ENCODE data around the gene FRMD3.

FRMD3 gene

DNA sequence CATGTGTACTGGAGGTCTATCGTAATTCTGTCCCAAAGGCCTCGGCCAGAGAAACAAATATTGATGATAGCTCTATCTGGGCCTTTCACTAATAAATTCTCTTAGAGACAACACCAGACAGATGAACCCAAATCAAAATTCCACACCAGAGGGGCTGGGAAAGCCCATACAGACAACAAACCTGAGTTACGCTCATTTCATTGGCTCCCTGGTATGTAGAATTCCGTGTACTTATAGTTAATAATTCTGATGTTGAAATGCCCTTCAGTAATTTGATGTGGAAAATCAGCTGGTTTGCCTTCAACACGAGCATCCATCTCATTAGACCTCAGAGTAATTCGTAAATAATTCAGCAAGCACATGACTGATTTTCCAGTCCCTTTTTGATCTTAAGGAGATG, 53.2 kb downstream of the FRMD3 start:
- Histone ChIP-seq H3K4me1 (ENCODE audit: control insufficient read depth in 1 of 2, insufficient read depth in 1 of 2, low read depth in 1 of 2, low read length in 1 of 2) (no peaks in the 10 kb centered on the region), H3K27ac (no peak overlapping the region), H3K4me3 (ENCODE audit: low read depth in 1 of 2, low read length in 1 of 2) (no peak overlapping the region), H3K9me3 (no peaks in the 10 kb centered on the region), H3K27me3 (no peaks in the 10 kb centered on the region), H3K36me3 (no peaks in the 10 kb centered on the region)
- TF ChIP-seq CTCF (IDR thresholded peaks at IDR 0.05), result no peak

DNA sequence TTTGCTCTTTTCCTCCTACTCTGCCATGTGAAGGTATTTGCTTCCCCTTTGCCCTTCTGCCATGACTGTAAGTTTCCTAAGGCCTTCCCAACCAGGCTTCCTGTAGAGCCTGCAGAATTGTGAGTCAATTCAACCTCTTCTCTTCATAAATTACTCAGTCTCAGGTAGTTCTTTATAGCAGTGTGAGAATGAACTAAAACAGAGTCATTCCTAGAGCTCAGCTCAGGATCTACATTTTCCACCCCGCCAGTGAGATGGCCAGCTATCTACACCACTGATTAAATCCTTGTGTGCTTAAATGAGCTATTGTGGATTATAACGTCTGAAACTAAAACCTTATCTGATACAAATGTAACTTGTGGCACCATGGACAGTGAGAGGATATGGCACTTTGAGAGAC, 55.0 kb downstream of the FRMD3 start:
- TF ChIP-seq CTCF (IDR thresholded peaks at IDR 0.05), result no peak
- Histone ChIP-seq H3K9me3 (no peaks in the 10 kb centered on the region), H3K4me3 (ENCODE audit: low read depth in 1 of 2, low read length in 1 of 2) (no peak overlapping the region), H3K27ac (no peak overlapping the region), H3K27me3 (no peaks in the 10 kb centered on the region), H3K36me3 (no peaks in the 10 kb centered on the region), H3K4me1 (ENCODE audit: control insufficient read depth in 1 of 2, insufficient read depth in 1 of 2, low read depth in 1 of 2, low read length in 1 of 2) (no peaks in the 10 kb centered on the region)

- no peaks in the 10 kb centered on the region for H3K27me3 ChIP-seq
- H3K4me3 ChIP-seq (ENCODE audit: low read depth in 1 of 2, low read length in 1 of 2), result no peak overlapping the region
- TF ChIP-seq CTCF (IDR thresholded peaks at IDR 0.05), result no peak
- no peaks in the 10 kb centered on the region for H3K4me1 ChIP-seq (ENCODE audit: control insufficient read depth in 1 of 2, insufficient read depth in 1 of 2, low read depth in 1 of 2, low read length in 1 of 2)
- no peak overlapping the region for H3K27ac ChIP-seq
- no peaks in the 10 kb centered on the region for H3K36me3 ChIP-seq
- H3K9me3 ChIP-seq, result no peaks in the 10 kb centered on the region
Observed at GRCh38 chr9:83479765-83480164, 58.4 kb downstream of the FRMD3 start.

DNA sequence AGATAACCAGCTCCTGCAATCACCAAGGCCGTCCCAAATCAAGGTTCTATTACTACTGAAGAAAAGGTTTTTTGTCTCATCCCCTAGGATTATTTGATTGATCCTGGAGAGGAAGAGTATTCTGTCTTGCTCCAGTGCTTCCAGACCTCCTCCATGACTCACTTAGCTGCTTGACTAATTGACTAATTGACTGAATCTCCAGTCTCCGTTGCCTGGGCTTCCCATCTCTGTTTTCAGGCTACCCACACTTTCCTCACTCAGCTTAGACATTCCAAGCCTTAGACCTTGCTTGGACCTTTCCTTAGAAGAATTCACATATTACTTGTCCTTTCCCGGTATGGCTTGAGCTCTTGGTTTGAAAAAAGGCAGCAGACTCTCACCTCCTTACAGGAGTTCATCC, 60.6 kb downstream of the FRMD3 start:
- Histone ChIP-seq H3K4me3 (ENCODE audit: low read depth in 1 of 2, low read length in 1 of 2) (no peak overlapping the region), H3K27ac (no peak overlapping the region), H3K4me1 (ENCODE audit: control insufficient read depth in 1 of 2, insufficient read depth in 1 of 2, low read depth in 1 of 2, low read length in 1 of 2) (peaks cover 16 to 20% of the 10 kb centered on the region in 2 experiments), H3K36me3 (no peaks in the 10 kb centered on the region), H3K9me3 (no peaks in the 10 kb centered on the region), H3K27me3 (no peaks in the 10 kb centered on the region)
- no peak for TF ChIP-seq CTCF (IDR thresholded peaks at IDR 0.05)

GRCh38 chr9:83477120-83477519, 61.1 kb downstream of the FRMD3 start:
- Histone ChIP-seq H3K4me3 (ENCODE audit: low read depth in 1 of 2, low read length in 1 of 2) (no peak overlapping the region), H3K4me1 (ENCODE audit: control insufficient read depth in 1 of 2, insufficient read depth in 1 of 2, low read depth in 1 of 2, low read length in 1 of 2) (peaks cover 20 to 24% of the 10 kb centered on the region in 2 experiments), H3K27me3 (no peaks in the 10 kb centered on the region), H3K27ac (no peak overlapping the region), H3K36me3 (no peaks in the 10 kb centered on the region), H3K9me3 (no peaks in the 10 kb centered on the region)
- no peak for TF ChIP-seq CTCF (IDR thresholded peaks at IDR 0.05)

- H3K27ac ChIP-seq, result no peak overlapping the region
- H3K9me3 ChIP-seq, result no peaks in the 10 kb centered on the region
- H3K4me1 ChIP-seq (ENCODE audit: control insufficient read depth in 1 of 2, insufficient read depth in 1 of 2, low read depth in 1 of 2, low read length in 1 of 2), result peaks cover 26 to 30% of the 10 kb centered on the region in 2 experiments
- H3K27me3 ChIP-seq, result no peaks in the 10 kb centered on the region
- H3K36me3 ChIP-seq, result no peaks in the 10 kb centered on the region
- TF ChIP-seq CTCF (IDR thresholded peaks at IDR 0.05), result no peak
- H3K4me3 ChIP-seq (ENCODE audit: low read depth in 1 of 2, low read length in 1 of 2), result no peak overlapping the region
Observed at GRCh38 chr9:83476513-83476912, 61.7 kb downstream of the FRMD3 start.

Data from neutrophil (primary cell).